Epithelial cell of alveolus of lung (primary cell): ENCODE measurements around the gene ZFPL1. TPM values are rescaled to one million over a fixed set of nuclear protein-coding genes. Genes with fewer than 3 reads are reported as not detected.

ENCODE experiments used
- total RNA-seq: library from RNA; depleted of rRNA; stranded (reverse); fragments of >200 nt; gene quantifications from 2 replicates; pipeline ENCODE4 v1.2.1, GENCODE V29; 2015

Gene ZFPL1
- total RNA-seq, result 51.3 and 69.4 TPM in 2 replicates

DNA sequence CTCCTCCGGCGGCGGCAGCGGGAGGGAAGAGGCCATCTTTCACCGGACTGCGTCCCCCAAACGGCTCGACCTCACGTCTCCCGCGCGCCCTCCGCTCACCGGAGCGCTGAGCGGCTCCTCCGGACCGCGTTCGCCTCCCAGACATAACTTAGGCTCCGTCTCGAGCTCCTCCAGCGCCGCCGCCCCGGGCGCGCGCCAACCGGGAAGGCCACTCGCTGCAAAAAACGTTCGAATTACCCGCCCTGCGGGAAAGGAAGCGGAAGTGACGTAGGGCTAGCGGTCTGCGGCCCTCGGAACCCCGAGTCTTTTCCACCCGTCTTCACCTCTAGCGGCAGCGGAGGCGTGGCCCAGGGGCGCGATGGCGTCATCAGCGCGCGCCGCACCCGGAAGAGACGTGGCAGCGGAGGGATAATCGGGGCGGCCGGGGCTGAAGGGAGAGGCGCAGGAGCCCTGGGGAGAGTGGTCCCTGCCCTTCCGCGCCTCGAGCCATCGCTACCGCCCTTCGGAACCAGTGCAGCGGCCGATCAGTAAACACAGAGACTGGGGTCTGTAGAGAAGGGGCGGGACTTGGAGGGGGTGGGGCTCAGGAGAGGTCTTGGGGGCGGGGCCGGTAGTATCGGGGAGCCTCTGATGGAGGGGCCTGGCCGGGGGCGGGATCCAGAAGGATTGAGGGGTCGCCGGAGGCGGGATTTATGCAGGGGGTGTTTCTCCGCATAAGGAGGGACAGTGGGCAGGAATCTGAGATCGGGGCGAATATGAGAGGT, at the start of gene ZFPL1, which contains the start of gene CDCA5:
ZFPL1 (plus strand) TSS at position 389 of the 764 bp plus-strand sequence. CDS start 477 bp downstream, outside the sequence.
CDCA5 (minus strand) TSS at position 207 of the 764 bp plus-strand sequence; CDS start at position 145, 62 bp downstream.

GRCh38 chr11:65040847-65041622, 43.0 kb upstream of the ZFPL1 start, which contains the start of gene SAC3D1:
Gene SAC3D1 (plus strand): TSS chr11:65041210. CDS start chr11:65041293, 83 bp downstream.

DNA sequence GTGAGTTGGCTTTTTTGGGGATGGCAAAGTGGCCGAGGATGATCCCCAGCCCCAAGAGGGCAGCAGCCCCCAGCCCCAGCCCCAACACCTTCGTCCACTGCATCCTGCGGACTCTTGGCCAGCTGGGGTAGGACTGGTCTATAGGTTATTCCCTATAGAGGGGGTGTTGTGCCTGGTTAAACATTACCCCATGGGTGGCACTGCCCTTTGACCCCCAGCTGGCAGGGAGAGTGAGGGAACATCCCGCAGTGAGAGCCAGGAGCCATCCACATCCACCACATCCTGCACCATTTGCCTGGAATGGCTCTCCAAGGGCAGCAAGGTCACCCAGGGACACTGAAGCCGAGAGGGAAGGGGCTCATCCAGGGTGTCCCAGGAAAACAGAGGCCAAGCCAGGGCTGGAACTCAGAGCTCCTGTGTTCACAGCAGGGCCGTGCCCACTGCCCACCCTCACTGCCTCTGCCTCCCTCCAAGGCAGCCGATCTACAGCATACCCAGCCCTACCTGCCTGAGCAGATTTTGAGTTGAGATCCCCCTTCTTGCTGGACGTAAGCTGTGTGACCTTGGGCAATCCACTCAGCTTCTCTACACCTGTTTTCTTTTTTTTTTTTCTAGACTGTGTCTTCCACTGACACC, 25.5 kb upstream of the ZFPL1 start, which contains the start of gene NAALADL1:
NAALADL1 (minus strand) TSS at position 135 of the 636 bp plus-strand sequence; CDS start at position 103, 32 bp downstream.

DNA sequence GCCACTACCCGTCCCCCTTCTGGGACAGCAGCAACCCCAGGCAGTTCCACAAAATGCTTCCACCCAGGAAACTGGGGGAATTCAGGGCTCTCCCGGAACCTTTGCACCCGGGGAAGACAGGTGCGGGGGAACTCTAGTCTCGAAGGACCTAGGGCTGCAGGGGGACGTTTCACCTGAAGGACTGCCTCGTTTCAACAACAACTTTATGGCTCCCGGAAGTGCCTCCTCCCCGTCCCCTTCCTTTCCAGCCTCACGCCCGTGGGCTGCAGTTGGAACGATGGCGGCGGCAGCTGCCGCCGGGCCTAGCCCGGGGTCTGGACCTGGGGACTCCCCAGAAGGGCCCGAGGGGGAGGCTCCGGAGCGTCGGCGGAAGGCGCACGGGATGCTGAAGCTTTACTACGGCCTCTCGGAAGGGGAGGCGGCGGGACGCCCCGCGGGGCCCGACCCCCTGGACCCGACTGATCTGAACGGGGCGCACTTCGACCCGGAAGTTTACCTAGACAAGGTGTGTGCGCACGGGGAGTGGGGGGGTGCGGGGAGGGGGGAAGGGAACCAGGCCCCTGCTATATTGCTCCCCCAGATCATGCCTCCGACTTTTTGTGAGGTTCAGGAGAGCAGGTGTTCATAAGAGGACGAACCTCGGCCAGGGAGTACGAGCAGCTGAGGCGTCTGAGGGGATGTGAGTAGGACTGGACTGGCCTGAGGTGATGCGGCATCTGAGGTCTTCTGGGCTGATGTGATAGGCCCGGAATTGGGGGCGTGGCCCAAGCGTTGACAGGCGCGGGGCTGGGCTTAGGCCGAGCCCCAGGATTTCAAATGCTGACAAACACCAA, 12.2 kb downstream of the ZFPL1 start, which contains the start of gene VPS51:
VPS51 (plus strand) TSS at position 241 of the 833 bp plus-strand sequence; CDS start at position 278, 37 bp downstream.

DNA sequence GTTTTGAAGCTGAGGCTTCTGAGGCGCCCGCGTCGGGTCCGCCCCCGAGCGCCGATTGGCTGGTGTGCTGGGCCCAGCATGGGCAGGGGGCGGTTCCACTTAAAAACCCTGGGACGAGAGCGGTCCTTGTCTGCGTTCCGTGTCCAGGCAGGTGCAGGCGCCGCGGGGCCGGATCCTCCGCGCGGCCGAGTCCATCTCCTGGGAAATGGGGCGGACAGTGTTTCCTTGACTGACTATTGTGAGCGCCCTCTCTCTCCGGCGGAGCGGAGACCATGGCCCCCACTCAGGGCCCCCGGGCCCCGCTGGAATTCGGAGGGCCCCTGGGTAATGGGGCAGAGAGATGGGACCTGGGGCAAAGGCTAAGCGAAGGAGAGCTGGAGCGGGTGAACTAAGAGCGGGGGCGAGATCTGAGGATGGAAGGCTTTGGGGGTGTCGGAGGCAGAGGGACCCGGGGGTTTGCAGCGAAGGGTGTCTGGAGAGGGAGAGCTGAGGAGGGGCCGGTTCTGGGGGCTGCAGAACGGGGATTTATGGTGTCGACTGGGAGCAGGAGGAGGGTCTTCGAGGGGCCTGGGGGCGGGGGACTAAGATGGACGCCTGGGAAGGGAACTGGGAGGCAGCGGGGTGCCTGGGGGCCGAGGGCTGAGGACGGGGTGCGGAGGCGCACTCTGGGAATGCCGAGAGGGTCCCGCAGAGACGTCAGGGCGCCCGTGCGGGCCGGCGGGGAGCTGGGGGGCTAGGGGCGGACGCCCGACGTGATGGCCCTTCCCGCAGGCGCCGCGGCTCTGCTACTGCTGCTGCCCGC, 27.9 kb downstream of the ZFPL1 start, which contains the start of gene TM7SF2:
TM7SF2 (plus strand) TSS at position 129 of the 802 bp plus-strand sequence; CDS start at position 273, 144 bp downstream.

GRCh38 chr11:65117206-65118096, 33.4 kb downstream of the ZFPL1 start, which contains the start of gene ZNHIT2:
Gene ZNHIT2 (minus strand): TSS chr11:65117701. CDS start chr11:65117653, 48 bp downstream.

DNA sequence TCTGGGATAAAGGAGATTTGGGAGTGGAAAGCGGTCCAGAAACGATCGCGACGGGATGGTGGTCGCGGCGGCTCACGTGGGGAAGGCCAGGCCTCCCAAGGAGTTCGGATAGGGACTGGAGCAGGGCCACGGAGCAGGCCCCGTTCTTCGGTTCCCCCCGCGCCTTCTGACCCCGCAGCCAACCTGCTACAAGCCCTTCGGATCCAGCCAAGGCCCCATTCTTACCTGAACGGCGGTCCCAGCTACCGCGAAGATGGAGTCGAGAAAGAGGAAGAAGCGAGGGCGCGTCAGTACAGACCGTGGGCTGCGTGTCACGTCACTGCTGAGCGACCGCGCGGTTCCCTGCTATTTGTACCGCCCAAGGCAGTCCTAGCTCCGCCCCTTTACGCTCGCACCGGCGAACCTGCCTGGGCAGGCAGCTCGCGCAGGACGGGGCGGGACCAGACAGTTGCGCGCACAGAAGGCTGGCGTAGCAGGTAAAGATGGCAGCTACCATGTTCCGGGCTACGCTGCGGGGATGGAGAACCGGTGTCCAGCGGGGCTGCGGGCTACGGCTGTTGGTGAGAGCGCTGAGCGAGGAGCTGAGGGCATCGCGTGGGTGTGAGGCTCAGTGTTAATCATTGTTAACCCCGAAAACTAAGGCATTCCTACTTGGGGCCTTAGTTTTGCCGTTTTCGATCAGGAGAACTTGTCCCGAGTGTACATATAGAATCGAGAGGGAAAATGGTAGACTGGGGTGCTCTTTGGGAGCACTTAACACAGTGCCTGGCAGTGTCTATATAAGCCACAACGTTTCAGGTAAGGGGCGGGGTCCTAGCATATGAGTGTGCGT, 38.1 kb downstream of the ZFPL1 start, which contains the start of the genes FAU and MRPL49:
FAU (minus strand) TSS at position 270 of the 832 bp plus-strand sequence. CDS start 321 bp downstream, outside the sequence.
MRPL49 (plus strand) TSS at position 457 of the 832 bp plus-strand sequence; CDS start at position 483, 26 bp downstream.

DNA sequence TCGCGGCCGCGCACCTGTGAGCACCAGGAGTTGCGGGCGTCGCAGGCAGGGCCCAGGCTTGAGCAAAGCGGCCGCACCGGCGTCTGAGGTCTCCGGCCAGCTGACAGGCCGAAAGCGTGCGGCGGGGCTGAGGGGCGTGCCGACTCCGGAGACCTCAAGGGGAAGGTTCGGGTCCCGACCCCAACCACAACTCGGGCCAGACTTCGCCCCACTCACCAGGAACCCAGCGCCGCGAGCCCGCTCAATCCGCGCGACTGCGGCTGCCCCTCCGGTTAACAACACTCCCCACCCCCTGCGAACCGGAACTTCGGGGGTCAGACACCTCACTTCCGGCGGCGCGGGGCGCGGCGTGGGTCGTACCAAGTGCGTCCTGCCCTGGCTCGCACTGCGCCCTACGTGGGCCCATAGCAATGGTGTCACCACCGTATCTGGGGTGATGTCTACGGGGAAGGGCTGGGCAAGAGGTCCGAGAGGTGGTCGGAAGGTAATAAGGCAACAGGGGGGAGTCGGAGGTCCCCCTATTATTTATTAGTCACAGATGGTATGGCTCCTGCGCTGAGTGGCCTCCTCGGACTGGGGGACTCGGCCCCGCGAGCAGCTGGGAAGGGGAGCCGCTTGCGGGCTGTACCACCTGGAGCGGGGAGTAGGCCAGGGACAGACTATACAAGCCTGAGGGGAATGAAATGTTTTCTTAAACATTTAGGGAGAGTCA, 50.4 kb downstream of the ZFPL1 start, which contains the start of gene SYVN1:
SYVN1 (minus strand) TSS at position 280 of the 712 bp plus-strand sequence. CDS start 918 bp downstream, outside the sequence.

Other genes with a start within 250 kb of the ZFPL1 start
- gene CDC42BPG, start 239.6 kb upstream of the ZFPL1 start, total RNA-seq, result 0.08 and 0.91 TPM in 2 replicates
- gene EHD1, start 205.6 kb upstream of the ZFPL1 start, total RNA-seq, result 37.5 and 50.9 TPM in 2 replicates
- gene ATG2A, start 167.0 kb upstream of the ZFPL1 start, total RNA-seq, result 14.5 and 36.2 TPM in 2 replicates
- 21.0 and 22.8 TPM in 2 replicates for gene PPP2R5B, start 159.5 kb upstream of the ZFPL1 start, total RNA-seq
- not detected in 2 replicates for gene GPHA2, start 148.3 kb upstream of the ZFPL1 start, total RNA-seq
- not detected in 2 replicates for gene MAJIN, start 112.1 kb upstream of the ZFPL1 start, total RNA-seq
- 1.8 and 3.2 TPM in 2 replicates for gene BATF2, start 87.3 kb upstream of the ZFPL1 start, total RNA-seq
- 187 and 226 TPM in 2 replicates for gene ARL2, start 70.1 kb upstream of the ZFPL1 start, total RNA-seq
- gene SNX15, start 56.8 kb upstream of the ZFPL1 start, total RNA-seq, result 13.4 and 15.6 TPM in 2 replicates
- gene SAC3D1, start 43.0 kb upstream of the ZFPL1 start, total RNA-seq, result 6.7 and 16.2 TPM in 2 replicates
- gene NAALADL1, start 25.7 kb upstream of the ZFPL1 start, total RNA-seq, result 38.9 and 41.3 TPM in 2 replicates
- gene CDCA5, start 182 bp upstream of the ZFPL1 start, total RNA-seq, result 6.1 and 17.3 TPM in 2 replicates
- 155 and 557 TPM in 2 replicates for gene VPS51, start 12.0 kb downstream of the ZFPL1 start, total RNA-seq
- 16.8 and 32.3 TPM in 2 replicates for gene TM7SF2, start 27.6 kb downstream of the ZFPL1 start, total RNA-seq
- gene ZNHIT2, start 33.5 kb downstream of the ZFPL1 start, total RNA-seq, result 22.7 and 23.7 TPM in 2 replicates
- 511 and 807 TPM in 2 replicates for gene FAU, start 37.9 kb downstream of the ZFPL1 start, total RNA-seq
- gene MRPL49, start 38.1 kb downstream of the ZFPL1 start, total RNA-seq, result 55.3 and 71.5 TPM in 2 replicates
- gene SYVN1, start 50.3 kb downstream of the ZFPL1 start, total RNA-seq, result 20.6 and 34.6 TPM in 2 replicates
- not detected in 2 replicates for gene SPDYC, start 86.0 kb downstream of the ZFPL1 start, total RNA-seq
- gene CAPN1, start 97.7 kb downstream of the ZFPL1 start, total RNA-seq, result 168 and 220 TPM in 2 replicates
- 11.7 and 18.0 TPM in 2 replicates for gene POLA2, start 177.7 kb downstream of the ZFPL1 start, total RNA-seq
- gene CDC42EP2, start 230.6 kb downstream of the ZFPL1 start, total RNA-seq, result 20.4 and 29.7 TPM in 2 replicates
- gene DPF2, start 249.6 kb downstream of the ZFPL1 start, total RNA-seq, result 38.0 and 62.0 TPM in 2 replicates